SKM-1 (cell line): ENCODE measurements around the gene SAMD11.
"Not testable (repeated sequence)": the region's sequence is repeated elsewhere in the genome, so short reads cannot be mapped to it uniquely, and the experiment has no call there.

ENCODE experiments used
- DNase-seq: peaks from one replicate; lab custom pipeline; 2025; ENCODE audit not compliant: unreplicated experiment; lab: John Stamatoyannopoulos, UW

The SAMD11 gene

GRCh38 chr1:974293-974640 is 50.5 kb downstream of the SAMD11 start:
- DNase-seq: no peak

GRCh38 chr1:974687-975328 is 51.1 kb downstream of the SAMD11 start:
- DNase-seq: no peak

GRCh38 chr1:975365-975764 is 51.6 kb downstream of the SAMD11 start:
- DNase-seq: no peak

GRCh38 chr1:975896-976683 is 52.4 kb downstream of the SAMD11 start:
- DNase-seq: peak; percentile 28

DNA sequence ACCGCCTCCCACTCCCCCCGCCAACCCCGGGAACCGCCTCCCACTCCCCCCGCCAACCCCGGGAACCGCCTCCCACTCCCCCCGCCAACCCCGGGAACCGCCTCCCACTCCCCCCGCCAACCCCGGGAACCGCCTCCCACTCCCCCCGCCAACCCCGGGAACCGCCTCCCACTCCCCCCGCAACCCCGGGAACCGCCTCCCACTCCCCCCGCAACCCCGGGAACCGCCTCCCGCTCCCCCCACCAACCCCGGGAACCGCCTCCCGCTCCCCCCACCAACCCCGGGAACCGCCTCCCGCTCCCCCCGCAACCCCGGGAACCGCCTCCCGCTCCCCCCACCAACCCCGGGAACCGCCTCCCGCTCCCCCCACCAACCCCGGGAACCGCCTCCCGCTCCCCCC is 53.1 kb downstream of the SAMD11 start:
- DNase-seq: not testable (repeated sequence)

- DNase-seq: no peak
These were observed 54.5 kb downstream of the SAMD11 start for GRCh38 chr1:978069-978834.

GRCh38 chr1:978835-979743 is 55.4 kb downstream of the SAMD11 start:
- DNase-seq: no peak

- DNase-seq: no peak
These were observed 56.0 kb downstream of the SAMD11 start for GRCh38 chr1:979744-980072.

- no peak for DNase-seq
These were observed 56.4 kb downstream of the SAMD11 start for GRCh38 chr1:980137-980571.

- no peak for DNase-seq
These were observed 57.1 kb downstream of the SAMD11 start for GRCh38 chr1:980602-981395.

- no peak for DNase-seq
These were observed 57.8 kb downstream of the SAMD11 start for GRCh38 chr1:981491-981954.

DNA sequence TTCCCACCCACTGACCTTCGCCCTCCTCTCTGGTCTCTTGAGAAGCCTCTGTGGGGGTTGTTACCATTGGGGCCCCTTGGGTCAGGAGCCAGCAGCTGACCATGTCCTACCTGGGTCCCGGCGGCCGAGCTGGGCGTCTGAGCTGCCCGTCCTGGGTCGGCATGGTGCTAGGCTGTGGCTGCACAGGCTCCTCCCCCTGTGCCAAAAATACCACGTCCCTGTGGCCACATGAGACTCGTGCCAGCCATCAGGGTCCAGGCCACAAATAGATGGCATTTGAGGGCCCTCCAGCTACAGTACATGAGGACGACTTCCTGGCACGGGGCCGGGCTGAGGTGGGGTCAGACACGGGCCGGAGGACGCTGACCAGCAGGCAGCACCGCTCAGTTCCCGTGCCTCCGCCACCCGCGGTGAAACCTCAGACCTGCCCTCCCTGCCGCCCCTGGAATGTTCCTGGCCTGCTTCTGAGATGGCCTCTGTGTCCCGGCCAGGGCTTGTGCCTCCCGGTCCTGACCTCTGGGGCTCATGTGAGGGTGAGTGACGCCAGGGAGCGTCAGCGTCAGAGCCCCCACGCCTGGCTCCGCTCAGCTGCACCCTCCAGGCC is 58.3 kb downstream of the SAMD11 start, which contains the start of gene PERM1:
Gene PERM1 (minus strand): TSS at position 139 of the 604 bp plus-strand sequence. CDS start 1,064 bp downstream, outside the sequence.
- DNase-seq: no peak

- DNase-seq: no peak
These were observed 59.2 kb downstream of the SAMD11 start for GRCh38 chr1:982765-983436.

GRCh38 chr1:983798-984475 is 60.2 kb downstream of the SAMD11 start:
- no peak for DNase-seq

GRCh38 chr1:984476-984814 is 60.7 kb downstream of the SAMD11 start:
- DNase-seq: no peak

DNA sequence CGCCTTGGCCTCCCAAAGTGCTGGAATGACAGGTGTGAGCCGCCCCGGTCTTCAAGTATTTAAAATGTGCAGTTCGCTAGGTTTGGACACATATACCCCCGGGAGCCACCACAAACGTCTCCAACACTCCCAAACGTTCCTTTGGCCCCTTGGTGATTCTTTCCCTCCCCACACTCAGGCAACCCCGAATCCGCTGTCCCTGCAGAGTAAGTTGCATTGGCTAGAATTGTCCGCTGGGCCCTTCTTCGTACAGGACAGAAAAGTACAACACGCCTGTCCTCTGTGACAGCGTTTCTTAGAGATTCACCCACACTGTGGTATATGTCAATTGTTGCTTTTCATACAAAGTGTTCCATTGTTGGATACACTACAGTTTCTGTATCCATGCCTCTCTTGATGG is 61.4 kb downstream of the SAMD11 start:
- no peak for DNase-seq

- not testable (repeated sequence) for DNase-seq
These were observed 64.3 kb downstream of the SAMD11 start for GRCh38 chr1:988061-988460.

DNA sequence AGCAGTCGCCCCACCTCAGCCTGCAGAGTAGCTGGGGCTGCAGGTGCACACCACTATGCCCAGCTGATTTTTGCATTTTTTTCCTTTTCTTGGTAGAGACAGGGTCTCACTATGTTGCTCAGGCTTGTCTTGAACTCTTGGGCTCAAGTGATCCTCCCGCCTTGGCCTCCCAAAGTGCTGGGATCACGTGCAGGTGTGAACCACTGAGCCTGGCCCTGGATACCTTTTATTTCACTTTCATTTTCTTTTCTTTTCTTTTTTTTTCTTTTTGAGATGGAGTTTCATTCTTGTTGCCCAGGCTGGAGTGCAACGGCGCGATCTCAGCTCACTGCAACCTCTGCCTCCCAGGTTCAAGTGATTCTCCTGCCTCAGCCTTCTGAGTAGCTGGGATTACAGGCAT is 67.6 kb downstream of the SAMD11 start:
- not testable (repeated sequence) for DNase-seq

DNA sequence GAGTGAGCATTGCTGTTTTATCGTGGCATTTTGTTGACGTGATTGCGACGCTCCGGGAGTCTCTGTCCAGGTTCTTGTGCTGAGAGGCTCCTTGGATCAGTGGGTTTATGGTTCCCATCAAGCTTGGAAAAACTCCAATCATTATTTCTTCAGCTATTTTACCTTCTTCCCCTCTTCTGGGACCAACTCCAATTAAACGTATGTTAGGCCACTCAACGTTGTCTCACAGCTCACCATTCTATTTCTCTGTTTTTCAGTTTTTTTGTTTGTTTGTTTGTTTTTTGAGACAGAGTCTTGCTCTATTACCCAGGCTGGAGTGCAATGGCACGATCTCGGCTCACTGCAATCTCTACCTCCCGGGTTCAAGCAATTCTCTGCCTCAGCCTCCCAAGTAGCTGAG is 68.2 kb downstream of the SAMD11 start:
- DNase-seq: no peak
